GM21576 (cell line): ENCODE measurements around the gene CXCL11.
"Not testable (repeated sequence)": the region's sequence is repeated elsewhere in the genome, so short reads cannot be mapped to it uniquely, and the experiment has no call there.

Experiments
- ATAC-seq: cut with Tn5 transposase; IDR thresholded peaks from one replicate; pipeline ENCODE4 v1.9.1; 2021; ENCODE audit warnings: mild to moderate bottlenecking, moderate library complexity; ENCODE audit not compliant: unreplicated experiment

CXCL11 gene

DNA sequence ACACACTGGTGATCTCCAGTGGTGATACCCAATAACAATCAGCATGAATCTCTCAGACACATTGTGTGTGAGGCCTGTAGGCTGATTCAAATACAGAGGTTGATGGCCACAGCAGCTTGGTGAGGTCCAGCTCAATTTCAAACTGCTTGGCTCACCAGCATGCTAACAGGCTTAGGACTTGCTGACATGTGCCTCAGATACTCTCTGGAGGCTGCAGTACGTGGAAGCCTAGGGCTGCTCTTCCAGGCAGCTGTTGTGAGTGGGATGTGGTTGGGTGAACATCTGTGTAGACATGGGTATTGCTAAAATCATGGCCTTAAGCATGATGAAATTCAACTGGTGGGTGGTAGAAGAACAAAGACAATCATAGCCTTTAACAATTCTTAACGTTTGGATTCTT lies 32.8 kb downstream of the CXCL11 start:
- no peak for ATAC-seq

DNA sequence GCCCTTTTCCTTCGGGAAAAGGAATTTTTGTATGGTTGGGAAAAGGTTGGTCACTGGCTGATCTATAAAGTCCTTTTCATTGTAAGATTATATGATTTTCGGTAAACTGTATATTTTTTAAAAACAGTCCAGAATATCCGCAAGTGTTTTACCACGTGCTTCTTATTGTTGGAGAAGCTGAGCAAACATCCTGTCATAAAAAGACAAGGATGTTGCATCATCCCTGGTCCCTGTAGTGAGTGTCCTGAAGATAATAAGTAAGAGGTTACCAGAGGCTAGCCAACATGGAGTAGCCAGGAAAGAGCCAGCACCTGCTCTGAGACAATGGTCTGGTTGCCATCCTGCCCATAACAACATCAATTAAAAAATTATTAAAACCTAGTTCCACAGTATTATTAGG lies 33.7 kb downstream of the CXCL11 start:
- no peak for ATAC-seq

DNA sequence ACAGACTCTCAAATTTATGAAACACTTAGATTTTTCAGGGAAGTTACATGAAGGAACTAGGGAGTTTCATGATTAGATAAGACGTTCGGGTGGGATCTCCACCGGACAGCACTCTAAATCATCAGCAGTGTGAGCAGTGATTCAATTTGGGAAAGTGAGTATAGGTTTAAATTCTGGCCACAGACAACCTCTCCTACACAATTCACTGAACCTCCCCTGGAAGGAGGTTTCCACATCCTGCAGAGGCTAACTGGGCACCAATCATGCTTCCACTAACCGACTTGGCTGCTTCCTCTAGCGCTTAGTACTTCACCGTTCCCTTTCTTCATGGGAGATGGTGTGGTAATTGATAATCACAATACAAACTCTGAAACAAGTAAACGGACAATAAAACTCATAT lies 34.2 kb downstream of the CXCL11 start:
- ATAC-seq = no peak

- no peak for ATAC-seq
These were observed 35.6 kb downstream of the CXCL11 start for GRCh38 chr4:76000279-76000678.

DNA sequence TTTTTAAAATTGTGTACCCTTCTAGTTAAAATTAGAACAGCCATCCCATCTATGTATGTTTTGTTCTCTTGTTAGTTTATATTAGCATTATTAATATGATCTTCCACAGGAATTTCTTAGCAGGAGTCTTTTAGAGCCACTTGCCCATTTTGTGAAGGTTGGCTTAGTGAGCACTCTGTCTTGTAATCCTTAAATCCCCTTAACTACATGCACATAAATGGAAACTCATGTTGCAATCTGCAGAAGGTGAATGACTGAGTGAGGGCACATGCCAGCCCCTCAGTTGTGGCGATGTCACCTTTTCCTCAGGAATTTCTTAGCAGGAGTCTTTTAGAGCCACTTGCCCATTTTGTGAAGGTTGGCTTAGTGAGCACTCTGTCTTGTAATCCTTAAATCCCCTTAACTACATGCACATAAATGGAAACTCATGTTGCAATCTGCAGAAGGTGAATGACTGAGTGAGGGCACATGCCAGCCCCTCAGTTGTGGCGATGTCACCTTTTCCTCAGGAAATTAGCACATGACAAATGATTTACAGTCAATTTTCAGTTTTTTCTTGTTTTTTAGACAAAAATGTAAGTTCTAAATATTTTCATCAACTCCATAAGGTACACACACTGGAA lies 37.2 kb downstream of the CXCL11 start:
- not testable (repeated sequence) for ATAC-seq

GRCh38 chr4:75997946-75998345 lies 37.9 kb downstream of the CXCL11 start:
- no peak for ATAC-seq

- no peak for ATAC-seq
These were observed 38.8 kb downstream of the CXCL11 start for GRCh38 chr4:75997081-75997480.

DNA sequence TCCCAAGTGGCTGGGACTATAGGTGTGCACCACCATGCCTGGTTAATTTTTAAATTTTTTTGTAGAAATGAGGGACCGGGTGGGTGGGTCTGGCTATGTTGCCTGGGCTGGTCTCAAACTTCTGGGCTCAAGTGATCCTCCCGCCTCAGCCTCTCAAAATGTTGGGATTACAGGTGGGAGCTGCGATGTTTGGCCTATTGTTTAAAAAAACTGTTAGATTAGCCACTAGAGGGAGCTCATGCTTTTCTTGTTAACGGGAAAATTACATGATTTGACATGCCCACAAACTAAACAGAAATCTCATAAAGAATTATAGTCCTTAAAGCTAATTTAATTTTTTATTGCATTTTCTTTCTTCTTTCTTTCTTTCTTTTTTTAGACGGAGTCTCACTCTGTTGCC lies 40.1 kb downstream of the CXCL11 start:
- no peak for ATAC-seq

DNA sequence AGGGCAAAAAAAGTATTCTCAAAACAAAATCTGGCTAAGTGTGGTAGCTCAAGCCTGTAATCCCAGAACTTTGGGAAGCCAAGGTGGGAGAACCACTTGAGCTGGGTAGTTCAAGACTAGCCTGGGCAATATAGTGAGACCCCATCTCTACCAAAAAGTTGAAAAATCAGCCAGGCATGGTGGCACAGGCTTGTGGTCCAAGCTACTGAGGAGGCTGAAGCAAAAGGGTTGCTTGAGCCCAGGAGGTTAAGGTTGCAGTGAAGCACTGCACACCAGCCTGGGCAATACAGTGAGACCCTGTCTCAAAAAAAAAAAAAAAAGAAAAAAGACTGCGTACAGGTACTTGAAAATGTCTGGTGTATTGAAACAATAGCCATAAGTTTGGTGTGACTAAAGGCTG lies 43.4 kb downstream of the CXCL11 start:
- no peak for ATAC-seq

- ATAC-seq = no peak
These were observed 45.9 kb downstream of the CXCL11 start for GRCh38 chr4:75989846-75990528.

DNA sequence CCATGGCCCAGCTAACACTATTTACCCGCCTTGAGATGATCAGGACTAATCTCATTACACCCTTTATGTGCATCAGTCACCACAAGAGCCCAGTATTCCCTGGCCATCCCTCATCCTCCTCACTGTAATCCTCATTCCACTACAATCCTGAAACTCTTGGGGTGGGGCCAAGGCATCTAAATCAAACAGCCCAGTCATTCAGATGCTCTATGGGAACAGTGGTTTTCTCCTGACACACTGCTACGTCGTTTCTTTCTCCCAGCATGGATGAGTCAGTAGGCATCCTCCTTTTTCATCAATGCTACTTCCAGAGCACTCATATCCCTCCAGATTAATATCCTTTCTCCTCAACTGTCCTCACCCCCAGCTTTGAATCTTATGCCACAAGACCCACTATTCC lies 50.8 kb downstream of the CXCL11 start:
- no peak for ATAC-seq
